Skin epidermis (tissue), 12 donors: ENCODE results near the gene TMEM213.

Source experiments
- H3K27ac ChIP-seq, 21 experiments: fragments of 200-600 bp; sonication (generic) in 11 of 21; one replicate each; pipeline ENCODE4 v1.5.0; 2020; ENCODE audit warnings: mild to moderate bottlenecking in 3 of 21, inconsistent platforms in 2 of 21, moderate library complexity in 2 of 21
- H3K4me3 ChIP-seq, 7 experiments: fragments of 200-600 bp; sonication (generic) in 2 of 7; one replicate each; pipeline ENCODE4 v1.5.0; 2020; ENCODE audit warnings: inconsistent platforms in 2 of 7, mild to moderate bottlenecking in 2 of 7, moderate library complexity in 1 of 7

Gene TMEM213

GRCh38 chr7:138797715-138798320 lies at the start of gene TMEM213, which contains the start of gene ATP6V0A4:
TMEM213 (plus strand) TSS chr7:138797994; CDS start chr7:138798105, 111 bp downstream.
ATP6V0A4 (minus strand) TSS chr7:138798196; CDS start chr7:138771247, 26,949 bp downstream.
- H3K4me3 ChIP-seq: no peak within 1 kb of the TSS
- H3K27ac ChIP-seq: no peak within 1 kb of the TSS

GRCh38 chr7:138748666-138749065 lies 49.1 kb upstream of the TMEM213 start:
- Histone ChIP-seq H3K27ac (no peak overlapping the region), H3K4me3 (no peak overlapping the region)

GRCh38 chr7:138749960-138750359 lies 47.8 kb upstream of the TMEM213 start:
- no peak overlapping the region for H3K4me3 ChIP-seq
- H3K27ac ChIP-seq: peak overlapping the region in 1 of 21 experiments; percentile 26

- H3K27ac ChIP-seq: no peak overlapping the region
Measured at GRCh38 chr7:138750473-138750872, 47.3 kb upstream of the TMEM213 start.

GRCh38 chr7:138750901-138751464 lies 46.8 kb upstream of the TMEM213 start:
- Histone ChIP-seq H3K4me3 (no peak overlapping the region), H3K27ac (no peak overlapping the region)

More at GRCh38 chr7:138750473-138750872, 47.3 kb upstream of the TMEM213 start:
- no peak overlapping the region for H3K4me3 ChIP-seq

GRCh38 chr7:138752518-138753149 lies 45.2 kb upstream of the TMEM213 start:
- Histone ChIP-seq H3K4me3 (no peak overlapping the region), H3K27ac (peak overlapping the region in 7 of 21 experiments; percentile 15 to 76 (median 37))

- Histone ChIP-seq H3K4me3 (no peak overlapping the region), H3K27ac (peak overlapping the region in 7 of 21 experiments; percentile 15 to 76 (median 37))
Measured at GRCh38 chr7:138753150-138753518, 44.7 kb upstream of the TMEM213 start.

GRCh38 chr7:138753610-138754009 lies 44.2 kb upstream of the TMEM213 start:
- H3K27ac ChIP-seq: peak overlapping the region in 2 of 21 experiments; percentile 15 to 21
- no peak overlapping the region for H3K4me3 ChIP-seq

GRCh38 chr7:138755331-138755747 lies 42.5 kb upstream of the TMEM213 start:
- Histone ChIP-seq H3K27ac (no peak overlapping the region), H3K4me3 (no peak overlapping the region)

GRCh38 chr7:138755842-138756590 lies 41.8 kb upstream of the TMEM213 start:
- no peak overlapping the region for H3K4me3 ChIP-seq
- no peak overlapping the region for H3K27ac ChIP-seq

- H3K4me3 ChIP-seq: no peak overlapping the region
- H3K27ac ChIP-seq: no peak overlapping the region
Measured at GRCh38 chr7:138756591-138757242, 41.1 kb upstream of the TMEM213 start.

- H3K4me3 ChIP-seq: no peak overlapping the region
- no peak overlapping the region for H3K27ac ChIP-seq
Measured at GRCh38 chr7:138768241-138768640, 29.6 kb upstream of the TMEM213 start.

GRCh38 chr7:138770904-138771303 lies 26.9 kb upstream of the TMEM213 start:
- Histone ChIP-seq H3K27ac (no peak overlapping the region), H3K4me3 (no peak overlapping the region)

GRCh38 chr7:138773176-138773575 lies 24.6 kb upstream of the TMEM213 start:
- no peak overlapping the region for H3K4me3 ChIP-seq
- H3K27ac ChIP-seq: peak overlapping the region in 3 of 21 experiments; percentile 5 to 46 (median 12)

GRCh38 chr7:138773817-138774216 lies 24.0 kb upstream of the TMEM213 start:
- H3K27ac ChIP-seq: peak overlapping the region in 2 of 21 experiments; percentile 12 to 46

GRCh38 chr7:138776166-138776833 lies 21.5 kb upstream of the TMEM213 start:
- H3K27ac ChIP-seq: no peak overlapping the region
- no peak overlapping the region for H3K4me3 ChIP-seq

More at GRCh38 chr7:138773817-138774216, 24.0 kb upstream of the TMEM213 start:
- no peak overlapping the region for H3K4me3 ChIP-seq

- H3K27ac ChIP-seq: no peak overlapping the region
- no peak overlapping the region for H3K4me3 ChIP-seq
Measured at GRCh38 chr7:138781004-138781403, 16.8 kb upstream of the TMEM213 start.

- Histone ChIP-seq H3K4me3 (no peak overlapping the region), H3K27ac (no peak overlapping the region)
Measured at GRCh38 chr7:138784692-138785091, 13.1 kb upstream of the TMEM213 start.
